HG03108 (cell line): Measurements from ENCODE around the gene LMBR1.

ENCODE experiments used
- ATAC-seq: cut with Tn5 transposase; IDR thresholded peaks from one replicate; pipeline ENCODE4 v1.9.1; 2021; ENCODE audit warnings: moderate library complexity; ENCODE audit not compliant: unreplicated experiment

LMBR1 gene

GRCh38 chr7:156635529-156636385 lies 257.2 kb downstream of the LMBR1 start:
- no peak for ATAC-seq

DNA sequence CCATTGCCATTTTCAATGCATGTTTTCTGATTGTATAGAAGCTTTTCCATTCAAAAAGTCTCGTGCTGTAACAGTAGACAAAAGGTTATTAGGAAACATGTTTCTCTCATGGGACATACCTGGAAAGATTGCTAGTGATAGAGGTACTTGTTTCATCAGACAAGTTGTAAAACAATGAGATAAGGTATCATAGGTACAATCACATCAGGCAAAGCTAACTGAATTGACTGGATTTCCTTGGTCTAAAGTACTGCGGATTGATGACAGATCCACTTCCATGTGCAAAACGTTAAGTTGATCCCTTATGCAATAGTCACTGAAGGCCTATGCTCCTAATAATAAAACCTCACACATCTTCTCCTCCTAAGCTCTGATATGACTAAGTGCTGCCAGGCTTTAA lies 258.9 kb downstream of the LMBR1 start:
- ATAC-seq = no peak

- no peak for ATAC-seq
Measured at GRCh38 chr7:156629873-156630272, 263.1 kb downstream of the LMBR1 start.

GRCh38 chr7:156628562-156628961 lies 264.4 kb downstream of the LMBR1 start:
- ATAC-seq = no peak
